Activated CD8-positive, alpha-beta T cell treated with anti-CD3 and anti-CD28 coated beads, Interleukin-2, amount 10 ng/mL, durations not matched to agents 7 days and 5 days (primary cell): ENCODE results near the gene HBA1. TPM values are rescaled to one million over a fixed set of nuclear protein-coding genes. Genes with fewer than 3 reads are reported as not detected.

Source experiments
- total RNA-seq, 2 experiments: library from RNA; stranded (reverse); gene quantifications; one replicate each; pipeline ENCODE4 v1.2.3, GENCODE V29; 2021

Gene HBA1
- total RNA-seq, 2 experiments from 2014 or later, result not detected

Other genes with a start within 250 kb of the HBA1 start
- 10 to 100 TPM; 47.7 to 48.2 TPM for gene POLR3K, start 123.1 kb upstream of the HBA1 start, total RNA-seq
- 10 to 100 TPM; 62.3 to 63.2 TPM for gene SNRNP25, start 122.9 kb upstream of the HBA1 start, total RNA-seq
- gene RHBDF1, start 104.0 kb upstream of the HBA1 start, total RNA-seq, result under 1 TPM in 1 of 2 experiments, not detected in 1; 0.40 TPM
- 10 to 100 TPM; 48.6 to 49.3 TPM for gene MPG, start 98.5 kb upstream of the HBA1 start, total RNA-seq
- 10 to 100 TPM; 30.8 to 36.8 TPM for gene NPRL3, start 38.0 kb upstream of the HBA1 start, total RNA-seq
- not detected for gene HBZ, start 24.0 kb upstream of the HBA1 start, total RNA-seq
- not detected for gene HBM, start 10.7 kb upstream of the HBA1 start, total RNA-seq
- gene HBA2, start 3.8 kb upstream of the HBA1 start, total RNA-seq, result not detected
- not detected for gene HBQ1, start 3.8 kb downstream of the HBA1 start, total RNA-seq
- gene LUC7L, start 52.8 kb downstream of the HBA1 start, total RNA-seq, result 10 to 100 TPM; 56.1 to 58.4 TPM
- gene FAM234A, start 58.1 kb downstream of the HBA1 start, total RNA-seq, result 10 to 100 TPM; 10.9 to 11.8 TPM
- gene RGS11, start 99.3 kb downstream of the HBA1 start, total RNA-seq, result not detected
- not detected for gene ARHGDIG, start 103.9 kb downstream of the HBA1 start, total RNA-seq
- gene PDIA2, start 106.5 kb downstream of the HBA1 start, total RNA-seq, result not detected
- 10 to 100 TPM; 25.1 to 26.1 TPM for gene AXIN1, start 176.0 kb downstream of the HBA1 start, total RNA-seq
- 10 to 100 TPM; 95.3 to 95.8 TPM for gene MRPL28, start 193.9 kb downstream of the HBA1 start, total RNA-seq
- 10 to 100 TPM; 80.6 to 85.8 TPM for gene PGAP6, start 205.3 kb downstream of the HBA1 start, total RNA-seq
- 1 to 10 TPM; 5.2 to 6.8 TPM for gene NME4, start 220.5 kb downstream of the HBA1 start, total RNA-seq
- 1 to 10 TPM; 4.7 to 6.3 TPM for gene DECR2, start 225.2 kb downstream of the HBA1 start, total RNA-seq
- 10 to 100 TPM; 20.7 to 23.4 TPM for gene RAB11FIP3, start 249.0 kb downstream of the HBA1 start, total RNA-seq